ENCODE results near the gene SNX33.
A peak's percentile ranks its signal among the peaks of the same experiment; 100 is the strongest.

The SNX33 gene

DNA sequence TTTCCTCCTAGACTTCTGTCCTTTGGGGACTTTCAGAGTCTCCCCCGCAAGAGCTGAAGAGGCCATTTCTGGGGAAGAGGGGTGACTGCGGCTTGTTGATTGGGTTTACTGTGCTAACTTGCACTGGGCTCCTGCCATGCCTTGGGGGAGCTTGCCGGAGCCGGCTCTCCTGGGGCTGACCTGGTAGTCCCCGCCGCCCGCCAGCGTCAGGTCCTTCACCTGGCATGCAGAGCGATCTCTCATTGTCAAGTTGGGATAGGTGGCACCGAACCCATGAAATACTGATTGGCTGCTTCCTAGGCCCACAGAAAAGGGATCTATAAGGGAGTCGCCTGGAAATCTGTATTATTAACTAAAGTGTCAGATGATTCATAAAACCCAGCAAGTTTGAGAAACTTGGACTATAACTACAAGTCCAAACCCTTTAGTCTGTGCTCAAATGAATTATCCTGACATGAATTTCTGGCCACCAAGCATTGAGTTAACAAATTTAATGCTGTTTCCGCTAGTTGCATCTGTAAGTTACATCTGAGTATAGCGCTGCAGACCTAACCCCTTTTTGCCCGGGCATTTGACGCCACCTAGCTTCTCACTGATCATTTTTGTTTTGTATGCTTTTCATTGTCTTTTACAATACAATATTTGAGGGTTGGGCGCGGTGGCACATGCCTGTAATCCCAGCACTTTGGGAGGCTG lies 7.1 kb upstream of the SNX33 start:
- FAIRE-seq: no peak
- peak; percentile 39 for DNase-seq (ENCODE audit: low spot score)

DNA sequence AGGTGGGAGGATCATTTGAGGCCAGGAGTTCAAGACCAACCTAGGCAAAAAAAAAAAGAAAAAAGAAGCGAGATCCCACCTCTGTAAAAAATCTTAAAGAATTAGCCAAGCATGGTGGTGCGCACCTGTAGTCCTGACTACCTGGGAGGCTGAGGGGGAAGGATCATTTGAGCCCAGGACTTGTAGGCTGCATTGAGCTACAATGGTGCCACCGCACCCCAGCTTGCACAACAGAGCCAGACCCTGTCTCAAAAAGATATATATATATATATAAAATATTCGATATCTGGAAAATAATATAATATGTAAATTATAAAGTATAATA lies 6.6 kb upstream of the SNX33 start:
- no peak for FAIRE-seq
- DNase-seq (ENCODE audit: low spot score): no peak

DNA sequence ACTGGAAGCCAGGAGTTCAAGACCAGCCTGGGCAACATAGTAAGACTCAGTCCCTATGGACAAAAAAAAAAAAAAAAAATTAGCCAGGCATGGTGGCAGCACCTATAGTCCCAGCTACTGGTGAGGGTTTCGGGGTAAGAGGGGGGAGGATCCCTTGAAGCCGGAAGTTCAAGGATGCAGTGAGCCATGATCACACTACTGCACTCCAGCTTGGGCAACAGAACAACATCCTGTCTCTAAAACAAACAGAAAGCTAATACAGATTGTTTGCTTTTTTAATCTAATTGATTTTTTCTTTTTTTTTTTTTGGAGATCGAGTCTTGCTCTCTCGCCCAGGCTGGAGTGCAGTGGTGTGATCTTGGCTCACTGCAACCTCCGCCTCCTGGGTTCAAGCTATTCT lies 6.1 kb upstream of the SNX33 start:
- DNase-seq (ENCODE audit: low spot score) (no peak), FAIRE-seq (no peak)

DNA sequence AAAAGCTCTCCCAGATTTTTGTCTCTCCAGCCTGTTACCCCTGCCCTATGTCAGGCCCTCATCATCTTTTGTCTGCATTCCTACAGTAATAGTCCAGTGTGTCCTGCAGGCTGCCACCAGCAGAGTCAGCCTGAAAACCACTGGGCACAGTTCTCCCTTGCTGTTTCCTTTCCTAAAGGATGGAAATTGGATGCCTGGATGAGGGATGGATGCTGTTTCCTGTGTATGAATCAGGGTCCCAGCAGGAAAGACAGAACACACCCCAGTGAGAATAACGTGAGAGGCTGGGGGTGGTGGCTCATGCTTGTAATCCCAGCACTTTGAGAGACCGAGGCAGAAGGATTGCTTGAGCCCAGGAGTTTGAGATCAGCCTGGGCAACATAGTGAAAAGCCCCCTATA lies 3.3 kb upstream of the SNX33 start:
- FAIRE-seq: no peak
- no peak for DNase-seq (ENCODE audit: low spot score)

DNA sequence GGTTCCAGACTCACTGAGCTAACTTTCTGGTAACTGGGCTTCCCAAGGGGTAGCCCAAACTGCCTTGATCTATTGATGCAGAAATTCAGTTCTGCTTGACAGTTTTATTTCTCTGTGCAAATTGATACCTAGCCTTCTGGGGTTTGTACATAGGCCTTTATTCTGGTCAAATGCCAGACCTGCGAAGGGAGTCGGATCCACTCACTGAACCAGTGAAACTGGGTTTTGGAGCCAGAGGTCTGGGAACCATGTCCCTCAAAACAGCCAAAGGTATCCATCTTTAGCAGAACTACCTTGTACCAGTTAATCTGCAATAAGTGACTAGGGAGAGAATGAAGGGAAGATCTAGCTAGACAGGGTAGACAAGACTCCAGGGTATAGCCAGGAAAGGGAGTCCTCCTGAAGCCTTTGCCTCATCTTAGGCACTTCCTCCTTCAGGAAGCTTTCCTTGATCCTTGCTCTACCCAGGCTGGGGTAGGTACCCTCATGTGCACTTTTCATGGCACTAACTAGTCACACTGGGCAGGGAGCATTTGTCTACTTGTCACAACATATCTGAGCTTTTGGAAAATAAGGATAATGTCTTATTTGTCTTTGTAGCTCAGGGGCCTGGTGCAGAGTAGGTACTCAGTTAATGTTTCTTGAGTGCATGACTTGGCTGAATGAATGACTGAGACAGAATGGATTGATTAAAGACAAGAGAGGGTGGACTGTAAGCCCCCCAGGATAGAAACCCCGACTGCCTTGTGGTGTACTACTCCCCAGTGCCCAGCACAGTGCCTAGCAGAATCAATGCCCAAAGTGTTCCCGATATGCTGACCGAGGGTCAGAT lies 1.4 kb upstream of the SNX33 start:
- no peak for DNase-seq (ENCODE audit: low spot score)
- FAIRE-seq: no peak

DNA sequence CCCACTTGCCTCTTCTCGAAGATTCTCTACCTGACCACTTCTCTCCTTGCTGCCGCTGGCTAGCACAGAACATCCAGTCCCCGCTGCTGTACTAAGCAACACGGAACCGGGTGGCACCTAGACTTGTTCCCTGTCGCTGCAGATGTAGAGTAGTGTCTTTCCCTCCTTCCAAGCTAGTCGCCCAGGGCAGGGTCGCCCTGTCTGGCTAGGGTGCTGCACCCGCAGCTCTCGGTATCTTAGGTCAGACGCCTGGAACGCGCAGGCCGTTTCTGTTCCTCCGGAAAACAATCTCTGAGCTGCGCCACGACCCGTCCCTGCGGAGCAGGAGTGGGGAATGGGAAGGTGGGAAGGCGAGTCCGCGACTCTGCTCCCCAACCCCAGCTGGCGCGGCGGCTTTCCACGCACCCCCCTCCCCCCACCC lies 758 bp upstream of the SNX33 start:
- no peak for DNase-seq (ENCODE audit: low spot score)
- no peak for FAIRE-seq

DNA sequence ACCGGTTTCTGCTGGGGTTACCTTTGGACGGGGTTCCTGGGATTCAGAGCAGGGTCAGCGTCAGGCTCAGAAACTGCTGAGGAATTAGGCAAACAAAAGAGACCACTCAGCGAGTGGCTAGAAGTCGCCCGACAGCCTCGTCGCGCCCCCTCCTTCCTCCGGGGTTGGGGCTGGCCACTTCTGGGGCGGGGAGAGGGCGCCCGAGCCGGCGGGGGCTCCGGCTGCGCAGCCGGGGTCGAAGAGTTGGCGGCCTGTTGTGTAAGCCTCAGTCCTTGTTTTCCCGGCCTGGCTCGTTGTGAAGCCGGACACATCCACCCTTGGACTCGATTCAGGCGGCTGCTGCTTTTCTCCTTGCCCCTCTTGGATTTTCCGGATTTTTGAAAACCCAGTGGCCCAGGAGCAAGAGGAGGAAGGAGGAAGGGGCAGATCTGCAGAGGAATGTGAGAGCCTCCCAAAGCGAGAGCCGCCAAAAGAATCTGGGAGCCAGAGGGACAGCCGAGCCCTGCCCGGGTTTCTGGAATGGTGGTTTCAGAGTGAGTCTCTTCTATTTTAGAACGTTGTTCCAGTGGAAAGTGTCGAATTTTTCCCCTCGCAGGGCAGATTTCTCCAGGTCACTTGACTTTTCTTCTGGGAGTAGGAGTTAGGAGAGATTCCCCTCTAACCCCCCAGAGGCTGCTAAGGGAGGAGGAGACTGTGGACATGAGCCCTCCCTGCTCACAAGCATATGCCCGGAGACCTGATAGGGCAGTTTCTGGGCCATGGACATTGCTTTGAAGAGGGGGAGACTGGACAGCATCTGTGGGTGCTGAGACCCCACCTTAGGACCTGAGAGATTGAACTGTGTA lies 666 bp downstream of the SNX33 start:
- DNase-seq (ENCODE audit: low spot score): peak; percentile 50

DNA sequence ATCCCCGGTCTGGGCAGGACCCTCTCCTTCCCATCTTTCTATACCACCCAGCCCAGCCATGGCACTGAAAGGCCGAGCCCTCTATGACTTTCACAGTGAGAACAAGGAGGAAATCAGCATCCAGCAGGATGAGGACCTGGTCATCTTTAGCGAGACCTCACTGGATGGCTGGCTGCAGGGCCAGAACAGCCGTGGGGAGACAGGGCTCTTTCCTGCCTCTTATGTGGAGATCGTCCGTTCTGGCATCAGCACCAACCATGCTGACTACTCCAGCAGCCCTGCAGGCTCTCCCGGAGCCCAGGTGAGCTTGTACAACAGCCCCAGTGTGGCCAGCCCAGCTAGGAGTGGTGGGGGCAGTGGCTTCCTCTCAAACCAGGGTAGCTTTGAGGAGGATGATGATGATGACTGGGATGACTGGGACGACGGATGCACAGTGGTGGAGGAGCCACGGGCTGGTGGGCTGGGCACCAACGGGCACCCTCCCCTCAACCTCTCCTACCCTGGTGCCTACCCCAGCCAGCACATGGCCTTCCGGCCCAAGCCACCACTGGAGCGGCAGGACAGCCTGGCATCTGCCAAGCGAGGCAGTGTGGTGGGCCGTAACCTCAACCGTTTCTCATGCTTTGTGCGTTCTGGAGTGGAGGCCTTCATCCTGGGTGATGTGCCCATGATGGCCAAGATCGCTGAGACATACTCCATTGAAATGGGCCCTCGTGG lies 1.5 kb downstream of the SNX33 start:
- FAIRE-seq (no peak), DNase-seq (ENCODE audit: low spot score) (no peak)

More for the DNA sequence above, 666 bp downstream of the SNX33 start:
- FAIRE-seq: no peak

DNA sequence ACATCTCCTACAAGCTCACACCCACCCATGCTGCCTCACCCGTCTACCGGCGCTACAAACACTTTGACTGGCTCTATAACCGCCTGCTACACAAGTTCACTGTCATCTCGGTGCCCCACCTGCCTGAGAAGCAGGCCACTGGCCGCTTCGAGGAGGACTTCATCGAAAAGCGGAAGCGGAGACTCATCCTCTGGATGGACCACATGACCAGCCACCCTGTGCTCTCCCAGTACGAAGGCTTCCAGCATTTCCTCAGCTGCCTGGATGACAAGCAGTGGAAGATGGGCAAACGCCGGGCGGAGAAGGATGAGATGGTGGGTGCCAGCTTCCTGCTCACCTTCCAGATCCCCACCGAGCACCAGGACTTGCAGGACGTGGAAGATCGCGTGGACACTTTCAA lies 2.1 kb downstream of the SNX33 start:
- FAIRE-seq: no peak
- no peak for DNase-seq (ENCODE audit: low spot score)

DNA sequence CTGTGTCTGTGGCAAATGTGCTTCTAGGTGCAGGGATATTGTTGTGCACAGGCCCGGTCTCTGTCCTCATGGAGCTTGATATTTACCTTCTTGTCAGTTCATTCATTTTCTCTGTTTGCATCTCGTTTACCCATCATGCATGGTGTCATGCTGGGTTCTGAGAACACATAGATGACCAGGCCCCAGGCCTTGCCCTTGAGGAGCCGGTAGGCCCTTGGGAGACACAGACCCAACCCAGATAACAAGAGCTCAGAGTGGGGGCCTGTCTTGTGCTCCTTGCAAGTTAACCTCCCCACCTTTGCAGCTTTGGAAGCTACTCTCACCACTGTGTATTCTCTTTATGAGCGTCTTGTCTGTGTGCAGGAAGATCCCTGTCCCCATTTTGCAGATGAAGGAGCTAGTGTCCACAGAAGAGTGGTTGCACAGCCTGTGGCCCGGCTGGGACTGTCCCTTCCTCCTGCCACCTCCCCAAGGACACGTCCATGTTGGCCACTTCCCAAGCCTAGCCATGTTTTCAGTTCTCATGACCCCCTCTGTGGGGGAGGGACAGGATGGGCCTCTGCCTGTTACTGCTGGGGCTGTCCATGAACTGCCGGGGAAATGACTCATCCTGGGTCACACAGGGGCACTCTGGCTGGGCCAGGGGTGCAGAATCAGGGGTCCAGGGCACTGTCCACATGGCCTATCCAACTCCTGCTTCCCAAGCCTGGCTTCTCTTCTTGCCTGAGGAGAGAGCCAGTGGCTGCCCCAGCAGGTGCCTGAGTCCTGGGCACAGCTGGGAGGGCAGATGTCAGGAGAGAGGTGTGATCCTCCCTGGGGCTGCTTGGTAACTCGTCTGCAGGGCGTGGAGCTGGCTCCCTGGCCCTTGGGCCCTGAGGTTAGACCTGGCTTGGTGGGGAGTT lies 3.4 kb downstream of the SNX33 start:
- FAIRE-seq (no peak), DNase-seq (ENCODE audit: low spot score) (peak; percentile 41)

DNA sequence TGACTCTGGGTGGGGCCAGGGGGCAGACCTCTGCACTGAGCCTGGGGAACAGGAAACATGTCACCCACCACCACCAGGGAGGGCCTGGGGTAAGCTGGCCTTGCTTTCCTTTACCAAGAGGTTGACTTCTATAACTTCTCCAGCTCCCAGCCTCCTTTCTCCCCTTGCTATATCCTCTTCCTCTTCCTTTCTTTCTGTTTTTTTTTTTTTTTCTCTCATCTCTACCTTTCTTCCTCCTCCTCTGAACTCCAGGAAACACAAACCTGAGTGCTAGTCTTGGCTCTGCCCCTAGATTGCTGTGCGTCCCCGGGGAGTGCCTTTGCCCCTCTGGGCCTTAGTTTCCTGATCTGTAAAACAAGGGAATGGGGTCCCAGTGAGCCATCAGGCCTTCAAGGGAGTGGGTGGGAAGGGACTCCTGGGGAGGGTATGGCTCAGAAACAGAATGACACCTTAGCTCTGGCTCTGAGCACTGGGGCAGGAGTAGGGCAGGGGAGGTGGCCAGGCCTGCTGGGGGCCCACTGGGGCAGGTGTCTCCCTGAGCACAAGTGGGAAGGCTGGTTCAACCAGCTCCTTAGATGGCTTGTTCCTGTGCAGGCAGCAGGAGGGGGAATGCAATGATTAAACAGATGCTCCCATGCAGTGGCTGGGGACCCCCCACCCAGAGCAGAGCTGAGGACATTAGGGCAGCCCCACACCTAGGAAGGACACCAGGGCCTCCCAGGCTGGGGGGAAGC lies 4.3 kb downstream of the SNX33 start:
- FAIRE-seq: no peak
- no peak for DNase-seq (ENCODE audit: low spot score)

DNA sequence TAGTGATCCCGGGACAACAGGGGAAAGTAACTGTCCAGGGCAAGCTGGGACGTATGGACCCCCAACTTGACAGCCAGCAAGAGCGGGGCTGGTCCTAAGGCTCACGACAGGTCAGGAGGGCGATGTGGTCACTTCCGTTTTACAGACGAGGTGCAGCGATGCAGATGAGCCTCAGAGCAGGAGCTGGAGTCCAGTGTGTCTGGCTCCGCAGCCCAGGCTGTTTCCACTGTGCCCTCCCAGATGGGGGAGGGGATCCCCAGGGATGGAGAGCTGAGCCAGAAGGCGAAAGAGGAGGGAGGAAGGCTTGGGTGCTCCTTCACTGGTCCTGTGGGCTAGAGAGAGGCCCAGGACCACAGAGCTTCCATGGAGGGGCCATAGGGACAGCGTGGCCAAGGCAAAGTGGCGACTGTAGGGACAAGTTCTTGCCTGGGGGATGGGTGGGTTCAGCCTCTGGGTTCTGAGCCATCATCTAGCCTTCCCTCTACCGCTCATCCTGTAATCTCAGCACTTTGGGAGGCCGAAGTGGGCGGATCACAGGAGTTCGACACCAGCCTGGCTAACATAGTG lies 5.7 kb downstream of the SNX33 start:
- FAIRE-seq (peak; percentile 9), DNase-seq (ENCODE audit: low spot score) (no peak)

DNA sequence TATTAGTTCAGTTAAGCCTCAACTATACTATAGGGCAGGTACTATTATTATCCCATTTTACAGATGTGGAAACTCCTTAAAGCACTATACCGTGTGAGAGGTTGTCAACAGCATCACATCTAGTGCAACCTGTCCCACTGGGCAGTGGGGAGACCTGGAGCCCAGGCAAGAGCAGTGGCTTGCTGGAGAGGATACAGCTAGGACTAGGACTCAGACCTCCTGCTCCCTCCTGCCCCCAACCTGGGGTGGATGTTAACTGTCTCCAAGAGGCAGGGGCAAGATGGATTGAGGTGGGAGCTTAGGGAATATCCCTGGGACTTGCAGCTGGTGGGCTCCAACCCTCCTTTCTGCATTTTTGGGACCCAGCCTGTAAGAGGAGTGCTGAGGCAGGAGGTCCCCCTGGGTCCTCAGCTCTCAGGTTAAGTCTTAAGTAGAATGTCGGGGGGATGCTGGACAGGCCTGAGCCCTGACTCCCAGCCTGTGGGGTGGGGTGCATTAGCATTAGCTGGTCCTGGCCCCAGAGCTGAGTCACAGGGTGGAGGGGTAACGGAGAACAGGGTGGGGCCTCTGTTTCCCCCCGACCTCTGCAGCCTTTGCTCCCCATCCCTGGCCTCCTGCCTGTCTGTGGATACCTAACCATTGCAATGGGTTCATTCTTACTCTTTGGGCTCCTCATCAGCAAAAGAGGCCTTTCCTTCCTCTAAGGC lies 6.6 kb downstream of the SNX33 start:
- FAIRE-seq: no peak

DNA sequence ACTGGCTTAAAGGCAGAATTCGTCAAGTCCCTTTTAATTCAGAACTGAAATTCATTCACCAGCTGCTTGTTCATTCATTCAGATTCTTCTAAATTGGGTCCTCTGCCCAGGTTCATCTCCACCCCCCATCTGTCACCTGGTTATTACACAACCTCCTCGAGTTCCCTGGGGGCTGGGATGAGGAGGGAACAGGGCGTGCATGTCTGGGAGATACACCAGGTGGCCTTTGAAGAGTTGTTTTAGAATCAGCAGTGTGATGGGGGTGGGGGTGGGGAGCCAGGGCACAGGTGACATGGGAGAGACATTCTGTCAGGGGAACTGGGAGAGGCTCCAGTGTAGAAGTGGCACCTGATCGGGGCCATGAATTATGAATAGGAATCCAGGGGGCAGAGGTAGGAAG lies 8.2 kb downstream of the SNX33 start:
- DNase-seq (ENCODE audit: low spot score) (no peak), FAIRE-seq (no peak)

More for the DNA sequence above, 6.6 kb downstream of the SNX33 start:
- DNase-seq (ENCODE audit: low spot score): no peak

DNA sequence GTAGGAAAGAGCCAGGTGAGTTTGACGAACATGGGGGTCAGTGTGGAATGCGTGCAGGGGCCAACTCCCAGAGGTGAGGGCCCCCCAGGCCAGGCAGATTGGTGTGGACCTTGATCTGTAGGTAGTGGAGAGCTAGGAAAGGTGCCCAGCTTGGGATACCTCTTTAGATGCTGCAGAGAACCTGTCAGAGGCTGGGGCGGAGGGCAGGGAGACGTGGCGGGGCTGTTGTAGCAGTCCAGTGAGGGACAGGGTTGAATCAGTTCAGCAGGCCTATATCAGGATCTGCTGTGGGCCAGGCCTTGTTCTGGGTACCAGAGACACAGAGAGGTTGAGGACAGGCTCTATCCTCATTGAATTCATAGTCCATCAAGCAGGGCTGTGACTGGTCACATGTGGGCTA lies 8.6 kb downstream of the SNX33 start:
- no peak for DNase-seq (ENCODE audit: low spot score)
- no peak for FAIRE-seq

DNA sequence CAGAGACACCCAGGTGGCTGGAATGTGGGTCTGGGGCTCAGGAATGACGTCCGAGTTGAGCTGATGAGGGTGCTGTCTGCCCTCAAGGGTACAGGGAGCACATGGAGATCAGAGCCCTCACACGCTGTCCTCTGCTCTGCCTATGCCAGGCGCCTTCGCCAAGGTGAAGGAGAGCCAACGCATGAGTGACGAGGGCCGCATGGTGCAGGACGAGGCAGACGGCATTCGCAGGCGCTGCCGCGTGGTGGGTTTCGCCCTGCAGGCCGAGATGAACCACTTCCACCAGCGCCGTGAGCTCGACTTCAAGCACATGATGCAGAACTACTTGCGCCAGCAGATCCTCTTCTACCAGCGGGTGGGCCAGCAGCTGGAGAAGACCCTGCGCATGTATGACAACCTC lies 9.1 kb downstream of the SNX33 start:
- DNase-seq (ENCODE audit: low spot score) (no peak), FAIRE-seq (no peak)

DNA sequence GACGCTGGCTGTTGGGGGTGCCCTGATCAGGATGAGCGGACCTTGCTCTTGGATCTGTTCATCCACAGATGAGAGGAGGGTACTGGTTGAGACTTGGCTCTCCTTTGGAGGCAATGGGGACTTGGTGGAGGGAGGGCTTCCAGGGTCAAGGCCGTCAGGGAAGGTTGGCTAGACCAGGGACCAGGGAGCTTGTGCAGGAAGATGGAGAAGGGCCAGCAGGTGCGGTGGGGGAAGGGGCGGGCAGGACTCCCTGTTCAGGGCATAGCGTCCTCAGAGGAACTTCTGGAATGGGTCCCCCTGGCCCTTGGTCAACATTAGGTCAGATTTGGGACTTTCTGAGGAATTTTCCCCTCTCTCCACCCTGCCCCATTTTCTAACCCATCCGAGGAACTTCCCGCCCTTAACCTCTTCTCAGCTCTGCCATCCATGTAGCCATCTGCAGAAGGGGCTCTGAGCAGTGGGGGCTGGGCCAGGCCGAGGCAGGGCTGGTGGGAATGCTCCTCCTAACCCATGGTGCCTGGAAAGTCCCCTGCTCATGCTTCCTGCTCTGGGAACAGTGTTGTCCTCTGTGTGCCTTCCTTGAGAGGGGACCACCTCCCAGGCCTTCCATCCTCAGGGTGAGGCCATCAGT lies 11.5 kb downstream of the SNX33 start:
- DNase-seq (ENCODE audit: low spot score) (no peak), FAIRE-seq (no peak)

DNA sequence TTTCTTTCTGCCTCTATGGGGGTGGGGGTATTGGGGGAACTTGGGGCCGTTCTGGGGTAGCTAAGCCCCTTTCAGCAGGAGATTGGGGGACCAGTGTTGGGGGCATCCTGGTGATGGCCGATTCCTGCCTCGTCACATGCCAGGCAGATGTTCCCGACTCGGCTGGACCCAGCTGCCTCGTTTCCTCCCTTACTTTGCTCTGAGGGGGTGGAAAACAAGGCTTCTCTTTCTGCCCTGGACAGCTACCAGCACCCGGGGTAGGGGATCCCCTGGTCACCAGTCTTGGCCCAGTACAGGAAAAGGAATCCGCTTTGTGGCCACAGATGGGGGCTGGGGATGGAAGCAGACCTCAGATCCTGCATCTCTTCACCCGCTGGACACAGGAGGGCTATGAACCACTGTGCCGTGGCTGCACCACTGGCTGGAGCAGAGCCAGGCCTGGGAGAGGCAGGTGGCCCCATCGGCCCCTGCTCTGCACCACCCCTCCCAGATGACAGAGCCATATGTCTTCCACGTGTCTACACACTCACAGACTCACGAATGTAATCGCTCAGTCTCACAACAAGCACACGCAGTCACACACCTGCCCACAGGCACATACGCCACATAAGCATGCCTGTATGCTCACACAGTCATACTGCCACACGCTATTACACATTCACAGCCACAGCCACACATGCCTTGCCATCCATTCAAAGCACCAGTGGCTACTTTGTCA lies 12.4 kb downstream of the SNX33 start:
- peak; percentile 84 for FAIRE-seq

More for the DNA sequence above, 12.4 kb downstream of the SNX33 start:
- DNase-seq (ENCODE audit: low spot score): no peak

All from urothelium cell line (cell line).